ENCODE measurements around the gene MTUS2.

DNA sequence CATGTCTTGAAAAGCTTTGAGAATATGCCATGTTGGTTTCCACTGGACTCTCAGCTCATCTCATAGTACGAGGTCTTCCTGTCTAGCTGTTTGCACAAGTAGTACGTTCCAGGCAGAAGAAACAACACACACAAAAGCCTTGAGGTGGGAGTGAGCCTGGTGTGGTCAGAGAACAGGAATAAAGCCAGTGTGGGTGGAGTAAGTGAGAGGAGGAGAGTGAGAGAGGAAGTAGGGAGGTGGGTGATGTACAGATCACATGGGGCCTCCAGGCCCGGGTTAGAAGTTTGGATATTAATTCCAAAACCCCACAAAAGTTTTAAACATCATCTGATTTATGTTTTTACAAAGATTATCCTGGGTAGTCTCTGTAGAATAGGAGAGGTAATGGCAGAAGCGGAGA is 230.6 kb downstream of the MTUS2 start:
- TF ChIP-seq POLR2AphosphoS5 (IDR thresholded peaks at IDR 0.05): no peak
- TF ChIP-seq POLR2A (IDR thresholded peaks at IDR 0.05): no peak
